Testis (tissue), 3 donors: Measurements from ENCODE around the gene BACH2. TPM values are rescaled to one million over a fixed set of nuclear protein-coding genes. Genes with fewer than 3 reads are reported as not detected.

ENCODE experiments used
- DNase-seq: peaks from one replicate; pipeline ENCODE4 v3.0.0-alpha.2; 2019
- H3K27ac ChIP-seq, 2 donors: fragments of 200-600 bp; sonication (generic); one replicate each; pipeline ENCODE4 v1.5.1; 2019
- H3K27me3 ChIP-seq: fragments of 200-600 bp; sonication (generic); one replicate; pipeline ENCODE4 v1.5.1; 2019
- H3K36me3 ChIP-seq: fragments of 200-600 bp; sonication (generic); one replicate; pipeline ENCODE4 v1.5.1; 2017; ENCODE audit warnings: low read depth; ENCODE audit errors: missing control alignments
- H3K4me1 ChIP-seq: fragments of 200-600 bp; sonication (generic); one replicate; pipeline ENCODE4 v1.5.1; 2019
- H3K4me3 ChIP-seq, 2 donors: fragments of 200-600 bp; sonication (generic); one replicate each; pipeline ENCODE4 v1.5.1; 2017 to 2019
- H3K9me3 ChIP-seq: fragments of 200-600 bp; sonication (generic); one replicate; pipeline ENCODE4 v1.5.1; 2017
- CTCF ChIP-seq, 3 experiments: fragments of 450-650 bp in 2 of 3; fragments of 200-600 bp in 1 of 3; sonication (generic) in 1 of 3; IDR thresholded peaks; one replicate each; pipeline ENCODE4 v1.5.1; 2016 to 2019; ENCODE audit warnings: antibody characterized with exemption in 3 of 3, mild to moderate bottlenecking in 2 of 3, moderate library complexity in 1 of 3
- POLR2A ChIP-seq: fragments of 450-650 bp; IDR thresholded peaks from one replicate; pipeline ENCODE4 v1.6.1; 2017; ENCODE audit warnings: antibody characterized with exemption, mild to moderate bottlenecking, moderate library complexity
- WGBS, 2 donors: methylation state at CpG; one replicate each; pipeline ENCODE4 v1.1.5; 2018; 5-methylcytosine and 5-hydroxymethylcytosine counted together
- intact Hi-C: fragments of 100-400 bp; cut with DNase I; formaldehyde crosslinking; loops from one replicate; pipeline ENCODE4 v1.15.1; 2023; ENCODE audit warnings: low total_unique reads
- polyA plus RNA-seq: library from polyadenylated mRNA; stranded (reverse); fragments of 350-450 nt; fragmentation: Illumina TruSeq; extraction: RNeasy Lipid Tissue Mini Kit (QIAGEN cat#74804); gene quantifications from one replicate; pipeline ENCODE4 v1.2.3, GENCODE V29; 2014; ENCODE audit warnings: low read depth, low replicate concordance; ENCODE audit not compliant: insufficient read depth
- total RNA-seq, 2 donors: library from RNA; depleted of rRNA; stranded (reverse); fragments of >200 nt; gene quantifications; one replicate each; pipeline ENCODE4 v1.2.3, GENCODE V29; 2016

The BACH2 gene
- total and polyA plus RNA-seq, 3 donors from 2014 or later: 5.0 to 8.3 (median 6.5) TPM

GRCh38 chr6:89987830-89988229 lies 308.8 kb downstream of the BACH2 start:
- TF ChIP-seq POLR2A: no peak
- TF ChIP-seq CTCF (IDR thresholded peaks at IDR 0.05): no peak
- DNase-seq: no peak
- intact Hi-C loops: no loop called here
- Histone ChIP-seq H3K27ac (no peak overlapping the region), H3K36me3 (no peaks in the 10 kb centered on the region), H3K9me3 (no peaks in the 10 kb centered on the region), H3K27me3 (no peaks in the 10 kb centered on the region), H3K4me1 (no peaks in the 10 kb centered on the region), H3K4me3 (no peak overlapping the region)
- WGBS, 2 donors: 91 to 92% methylated on average over 2 of the region's 2 CpGs

GRCh38 chr6:89987140-89987539 lies 309.5 kb downstream of the BACH2 start:
- Histone ChIP-seq H3K9me3 (no peaks in the 10 kb centered on the region), H3K36me3 (no peaks in the 10 kb centered on the region), H3K4me3 (no peak overlapping the region), H3K27me3 (no peaks in the 10 kb centered on the region), H3K27ac (no peak overlapping the region), H3K4me1 (no peaks in the 10 kb centered on the region)
- WGBS, 2 donors: 91 to 97% methylated on average over 3 of the region's 3 CpGs
- DNase-seq: no peak
- intact Hi-C loops: no loop called here
- TF ChIP-seq CTCF (IDR thresholded peaks at IDR 0.05): no peak
- TF ChIP-seq POLR2A: no peak

- WGBS, 2 donors: 96% methylated on average over 3 of the region's 3 CpGs
- Histone ChIP-seq H3K9me3 (no peaks in the 10 kb centered on the region), H3K4me3 (no peak overlapping the region), H3K27me3 (no peaks in the 10 kb centered on the region), H3K27ac (no peak overlapping the region), H3K4me1 (no peaks in the 10 kb centered on the region), H3K36me3 (no peaks in the 10 kb centered on the region)
- no peak for TF ChIP-seq CTCF (IDR thresholded peaks at IDR 0.05)
- TF ChIP-seq POLR2A: no peak
- intact Hi-C loops: no loop called here
- no peak for DNase-seq
These were observed 310.0 kb downstream of the BACH2 start for GRCh38 chr6:89986650-89987074.

GRCh38 chr6:89985751-89986493 lies 310.7 kb downstream of the BACH2 start:
- Histone ChIP-seq H3K27me3 (no peaks in the 10 kb centered on the region), H3K4me1 (no peaks in the 10 kb centered on the region), H3K9me3 (no peaks in the 10 kb centered on the region), H3K36me3 (no peaks in the 10 kb centered on the region), H3K4me3 (no peak overlapping the region), H3K27ac (no peak overlapping the region)
- intact Hi-C loops: no loop called here
- no peak for DNase-seq
- WGBS, 2 donors: 89 to 93% methylated on average over 11 of the region's 11 CpGs
- TF ChIP-seq POLR2A: no peak

GRCh38 chr6:89984926-89985750 lies 311.5 kb downstream of the BACH2 start:
- DNase-seq: no peak
- Histone ChIP-seq H3K4me1 (no peaks in the 10 kb centered on the region), H3K9me3 (no peaks in the 10 kb centered on the region), H3K27ac (no peak overlapping the region), H3K27me3 (no peaks in the 10 kb centered on the region), H3K36me3 (no peaks in the 10 kb centered on the region), H3K4me3 (no peak overlapping the region)
- no peak for TF ChIP-seq POLR2A
- no peak for TF ChIP-seq CTCF (IDR thresholded peaks at IDR 0.05)
- WGBS, 2 donors: 78 to 81% methylated on average over 11 to 12 of the region's 12 CpGs
- intact Hi-C loops: no loop called here
